GM23338 (cell line): Measurements from ENCODE around the gene DMTF1. TPM values are rescaled to one million over a fixed set of nuclear protein-coding genes. Genes with fewer than 3 reads are reported as not detected.

Source experiments
- ATAC-seq: fragments of 200-7000 bp; cut with Tn5 transposase; 3 replicates; pipeline ENCODE4 v1.9.1; 2020
- DNase-seq: peaks from one replicate; pipeline ENCODE4 v3.0.0-alpha.2; 2015; ENCODE audit warnings: low spot score
- H2AFZ ChIP-seq: fragments of 200-600 bp; sonication (generic); 2 replicates; pipeline ENCODE4 v1.8.0; 2016; ENCODE audit warnings: antibody characterized with exemption, mild to moderate bottlenecking, moderate library complexity
- H3F3A ChIP-seq: fragments of 200-600 bp; sonication (generic); replicated peaks from 2 replicates; pipeline ENCODE4 v1.8.0; 2017; ENCODE audit warnings: antibody characterized with exemption, mixed run types, low read depth
- H3K27ac ChIP-seq: fragments of 200-600 bp; sonication (generic); 2 replicates; pipeline ENCODE4 v1.6.1; 2016; ENCODE audit warnings: low read depth
- H3K27me3 ChIP-seq: fragments of 200-600 bp; sonication (generic); 2 replicates; pipeline ENCODE4 v1.8.0; 2016; ENCODE audit warnings: mild to moderate bottlenecking, mixed run types, moderate library complexity; ENCODE audit not compliant: insufficient read depth
- H3K36me3 ChIP-seq: fragments of 200-600 bp; sonication (generic); 2 replicates; pipeline ENCODE4 v1.8.0; 2016; ENCODE audit warnings: mild to moderate bottlenecking; ENCODE audit not compliant: insufficient read depth
- H3K4me1 ChIP-seq: fragments of 200-600 bp; sonication (generic); 2 replicates; pipeline ENCODE4 v1.8.0; 2016; ENCODE audit warnings: mild to moderate bottlenecking, moderate library complexity; ENCODE audit not compliant: insufficient read depth
- H3K4me2 ChIP-seq: fragments of 200-600 bp; sonication (generic); 2 replicates; pipeline ENCODE4 v1.7.1; 2017; ENCODE audit warnings: mixed run types
- H3K4me3 ChIP-seq: fragments of 200-600 bp; sonication (generic); 2 replicates; pipeline ENCODE4 v1.6.1; 2016; ENCODE audit warnings: mixed run types
- H3K79me2 ChIP-seq: fragments of 200-600 bp; sonication (generic); replicated peaks from 2 replicates; pipeline ENCODE4 v1.8.0; 2017; ENCODE audit warnings: mild to moderate bottlenecking; ENCODE audit not compliant: insufficient read depth
- H3K9me2 ChIP-seq: fragments of 200-600 bp; sonication (generic); 2 replicates; pipeline ENCODE4 v1.8.0; 2017; ENCODE audit not compliant: insufficient read depth
- H4K20me1 ChIP-seq: fragments of 200-600 bp; sonication (generic); replicated peaks from 2 replicates; pipeline ENCODE4 v1.8.0; 2017; ENCODE audit warnings: mild to moderate bottlenecking; ENCODE audit not compliant: insufficient read depth
- H3K27ac Mint-ChIP-seq: 2 replicates; pipeline ENCODE4 v1.8.0; 2020; ENCODE audit warnings: inconsistent platforms, mild to moderate bottlenecking, moderate library complexity, mixed read lengths
- H3K27me3 Mint-ChIP-seq: 3 replicates; pipeline ENCODE4 v1.8.0; 2022; ENCODE audit warnings: low read depth, mild to moderate bottlenecking, moderate library complexity, mixed read lengths, inconsistent platforms; ENCODE audit not compliant: insufficient read depth, poor library complexity
- H3K36me3 Mint-ChIP-seq: 3 replicates; pipeline ENCODE4 v1.8.0; 2021; ENCODE audit warnings: low read depth, mild to moderate bottlenecking, inconsistent platforms, moderate library complexity, mixed read lengths
- H3K4me1 Mint-ChIP-seq: 3 replicates; pipeline ENCODE4 v1.8.0; 2020; ENCODE audit warnings: mild to moderate bottlenecking, inconsistent platforms, mixed read lengths
- H3K4me3 Mint-ChIP-seq: 3 replicates; pipeline ENCODE4 v1.8.0; 2021; ENCODE audit warnings: moderate library complexity, mild to moderate bottlenecking, inconsistent platforms, mixed read lengths
- H3K9me3 Mint-ChIP-seq: 3 replicates; pipeline ENCODE4 v1.8.0; 2020; ENCODE audit warnings: moderate library complexity, mild to moderate bottlenecking, inconsistent platforms, mixed read lengths
- CREB1 ChIP-seq: fragments of 250-450 bp; sonication (Bioruptor Pico); IDR thresholded peaks from 2 replicates; pipeline ENCODE4 v1.5.0; 2020; ENCODE audit warnings: low read depth, mild to moderate bottlenecking, moderate library complexity
- EZH2 ChIP-seq: fragments of 200-600 bp; sonication (generic); IDR thresholded peaks from one replicate; pipeline ENCODE4 v1.8.0; 2017; ENCODE audit warnings: antibody characterized with exemption, mild to moderate bottlenecking, low read depth; ENCODE audit not compliant: unreplicated experiment
- JUNB ChIP-seq: IDR thresholded peaks from one replicate; pipeline ENCODE4 v1.6.1; 2016; ENCODE audit warnings: antibody characterized with exemption; ENCODE audit not compliant: unreplicated experiment
- NANOG ChIP-seq: IDR thresholded peaks from 2 replicates; pipeline ENCODE4 v1.6.1; 2016; ENCODE audit warnings: antibody characterized with exemption, borderline replicate concordance
- POLR2AphosphoS5 ChIP-seq: IDR thresholded peaks from 2 replicates; pipeline ENCODE4 v1.6.1; 2016; ENCODE audit warnings: antibody characterized with exemption, low read depth
- ZNF114 ChIP-seq: fragments of 250-450 bp; sonication (Bioruptor Pico); IDR thresholded peaks from 2 replicates; pipeline ENCODE4 v1.5.0; 2020; ENCODE audit warnings: mild to moderate bottlenecking, moderate library complexity
- ZNF331 ChIP-seq: fragments of 250-450 bp; sonication (Bioruptor Pico); IDR thresholded peaks from 2 replicates; pipeline ENCODE4 v1.5.0; 2020; ENCODE audit warnings: low read depth, mild to moderate bottlenecking, moderate library complexity
- polyA plus RNA-seq: library from polyadenylated mRNA; unstranded; fragments of >200 nt; fragmentation: Nextera tagmentation; extraction: Ambion mirVana; gene quantifications from 2 replicates; pipeline ENCODE4 v1.2.1, GENCODE V29; 2016
- total RNA-seq: library from RNA; depleted of rRNA; stranded (reverse); fragments of >200 nt; shearing (Covaris generic); gene quantifications from 2 replicates; pipeline ENCODE4 v1.2.3, GENCODE V29; 2014
- TF ChIP-seq, protein P1 (sequence below): fragments of 250-450 bp; sonication (Bioruptor Pico); IDR thresholded peaks from 2 replicates; pipeline ENCODE4 v1.5.0; 2020; ENCODE audit warnings: mild to moderate bottlenecking, moderate library complexity
- TF ChIP-seq, protein P2 (sequence below), 2 experiments: fragments of 200-600 bp in 1 of 2; sonication (generic) in 1 of 2; conservative IDR thresholded peaks; 2 replicates each; pipeline versions ENCODE4 v1.5.1 to v1.6.1; 2016 to 2017; ENCODE audit warnings: antibody characterized with exemption in 2 of 2, low read depth in 2 of 2, mild to moderate bottlenecking in 2 of 2, moderate library complexity in 1 of 2

The DMTF1 gene
- total and polyA plus RNA-seq, 2 experiments from 2014 or later: 60.4 to 114 TPM

DNA sequence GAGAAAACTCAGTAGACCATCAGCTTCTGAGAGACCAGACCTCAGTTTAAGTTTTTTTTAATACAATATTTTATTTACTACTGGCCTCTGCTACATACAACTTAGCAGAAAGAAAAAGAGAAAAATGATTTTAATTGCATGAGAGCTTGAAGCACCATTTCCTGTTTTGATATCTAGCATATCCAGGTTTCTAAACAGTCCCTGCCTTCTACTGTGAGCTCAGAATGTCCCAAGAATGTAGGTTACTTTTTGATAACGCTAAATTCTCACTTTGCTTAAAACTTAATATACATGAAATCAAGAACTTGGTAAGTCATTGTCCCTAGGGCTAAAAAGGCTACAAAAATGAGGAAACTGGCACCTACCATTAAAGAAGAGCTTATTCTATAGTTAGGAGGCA lies 60.2 kb downstream of the DMTF1 start (continued):
- TF ChIP-seq, protein P1, sequence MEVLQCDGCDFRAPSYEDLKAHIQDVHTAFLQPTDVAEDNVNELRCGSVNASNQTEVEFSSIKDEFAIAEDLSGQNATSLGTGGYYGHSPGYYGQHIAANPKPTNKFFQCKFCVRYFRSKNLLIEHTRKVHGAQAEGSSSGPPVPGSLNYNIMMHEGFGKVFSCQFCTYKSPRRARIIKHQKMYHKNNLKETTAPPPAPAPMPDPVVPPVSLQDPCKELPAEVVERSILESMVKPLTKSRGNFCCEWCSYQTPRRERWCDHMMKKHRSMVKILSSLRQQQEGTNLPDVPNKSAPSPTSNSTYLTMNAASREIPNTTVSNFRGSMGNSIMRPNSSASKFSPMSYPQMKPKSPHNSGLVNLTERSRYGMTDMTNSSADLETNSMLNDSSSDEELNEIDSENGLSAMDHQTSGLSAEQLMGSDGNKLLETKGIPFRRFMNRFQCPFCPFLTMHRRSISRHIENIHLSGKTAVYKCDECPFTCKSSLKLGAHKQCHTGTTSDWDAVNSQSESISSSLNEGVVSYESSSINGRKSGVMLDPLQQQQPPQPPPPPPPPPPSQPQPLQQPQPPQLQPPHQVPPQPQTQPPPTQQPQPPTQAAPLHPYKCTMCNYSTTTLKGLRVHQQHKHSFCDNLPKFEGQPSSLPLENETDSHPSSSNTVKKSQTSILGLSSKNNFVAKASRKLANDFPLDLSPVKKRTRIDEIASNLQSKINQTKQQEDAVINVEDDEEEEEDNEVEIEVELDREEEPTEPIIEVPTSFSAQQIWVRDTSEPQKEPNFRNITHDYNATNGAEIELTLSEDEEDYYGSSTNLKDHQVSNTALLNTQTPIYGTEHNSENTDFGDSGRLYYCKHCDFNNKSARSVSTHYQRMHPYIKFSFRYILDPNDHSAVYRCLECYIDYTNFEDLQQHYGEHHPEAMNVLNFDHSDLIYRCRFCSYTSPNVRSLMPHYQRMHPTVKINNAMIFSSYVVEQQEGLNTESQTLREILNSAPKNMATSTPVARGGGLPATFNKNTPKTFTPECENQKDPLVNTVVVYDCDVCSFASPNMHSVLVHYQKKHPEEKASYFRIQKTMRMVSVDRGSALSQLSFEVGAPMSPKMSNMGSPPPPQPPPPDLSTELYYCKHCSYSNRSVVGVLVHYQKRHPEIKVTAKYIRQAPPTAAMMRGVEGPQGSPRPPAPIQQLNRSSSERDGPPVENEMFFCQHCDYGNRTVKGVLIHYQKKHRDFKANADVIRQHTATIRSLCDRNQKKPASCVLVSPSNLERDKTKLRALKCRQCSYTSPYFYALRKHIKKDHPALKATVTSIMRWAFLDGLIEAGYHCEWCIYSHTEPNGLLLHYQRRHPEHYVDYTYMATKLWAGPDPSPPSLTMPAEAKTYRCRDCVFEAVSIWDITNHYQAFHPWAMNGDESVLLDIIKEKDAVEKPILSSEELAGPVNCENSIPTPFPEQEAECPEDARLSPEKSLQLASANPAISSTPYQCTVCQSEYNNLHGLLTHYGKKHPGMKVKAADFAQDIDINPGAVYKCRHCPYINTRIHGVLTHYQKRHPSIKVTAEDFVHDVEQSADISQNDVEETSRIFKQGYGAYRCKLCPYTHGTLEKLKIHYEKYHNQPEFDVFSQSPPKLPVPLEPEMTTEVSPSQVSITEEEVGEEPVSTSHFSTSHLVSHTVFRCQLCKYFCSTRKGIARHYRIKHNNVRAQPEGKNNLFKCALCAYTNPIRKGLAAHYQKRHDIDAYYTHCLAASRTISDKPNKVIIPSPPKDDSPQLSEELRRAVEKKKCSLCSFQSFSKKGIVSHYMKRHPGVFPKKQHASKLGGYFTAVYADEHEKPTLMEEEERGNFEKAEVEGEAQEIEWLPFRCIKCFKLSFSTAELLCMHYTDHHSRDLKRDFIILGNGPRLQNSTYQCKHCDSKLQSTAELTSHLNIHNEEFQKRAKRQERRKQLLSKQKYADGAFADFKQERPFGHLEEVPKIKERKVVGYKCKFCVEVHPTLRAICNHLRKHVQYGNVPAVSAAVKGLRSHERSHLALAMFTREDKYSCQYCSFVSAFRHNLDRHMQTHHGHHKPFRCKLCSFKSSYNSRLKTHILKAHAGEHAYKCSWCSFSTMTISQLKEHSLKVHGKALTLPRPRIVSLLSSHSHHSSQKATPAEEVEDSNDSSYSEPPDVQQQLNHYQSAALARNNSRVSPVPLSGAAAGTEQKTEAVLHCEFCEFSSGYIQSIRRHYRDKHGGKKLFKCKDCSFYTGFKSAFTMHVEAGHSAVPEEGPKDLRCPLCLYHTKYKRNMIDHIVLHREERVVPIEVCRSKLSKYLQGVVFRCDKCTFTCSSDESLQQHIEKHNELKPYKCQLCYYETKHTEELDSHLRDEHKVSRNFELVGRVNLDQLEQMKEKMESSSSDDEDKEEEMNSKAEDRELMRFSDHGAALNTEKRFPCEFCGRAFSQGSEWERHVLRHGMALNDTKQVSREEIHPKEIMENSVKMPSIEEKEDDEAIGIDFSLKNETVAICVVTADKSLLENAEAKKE (CRISPR knock-in tag): no peak
- TF ChIP-seq ZNF331 (CRISPR knock-in tag): no peak

DNA sequence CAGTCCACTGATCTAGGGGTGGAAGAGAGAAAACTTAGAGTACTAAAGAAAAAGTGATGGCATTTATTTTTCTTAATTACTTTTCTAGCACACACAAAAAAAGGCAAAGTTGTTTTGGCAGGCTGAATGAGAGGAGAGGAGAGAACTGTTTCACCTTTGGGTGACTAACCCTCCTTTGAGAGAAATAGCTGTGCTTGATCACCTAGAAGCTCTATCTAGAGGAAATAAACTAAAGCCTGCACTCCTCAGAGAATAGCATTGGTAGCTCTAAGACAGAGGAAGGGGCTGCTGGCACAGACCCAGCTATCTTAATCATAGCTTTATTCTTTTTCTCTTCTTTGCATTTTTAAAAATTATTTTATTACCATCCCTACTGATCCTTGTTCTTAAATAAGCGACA lies 61.0 kb downstream of the DMTF1 start:
- DNase-seq (no peak), ATAC-seq (no peak)
- H3K4me1 Mint-ChIP-seq: peaks cover 9% of the 10 kb centered on the region
- Histone ChIP-seq H4K20me1 (peaks cover 20% of the 10 kb centered on the region), H3K4me3 (no peak overlapping the region), H3K27ac (no peak overlapping the region), H3K36me3 (no peaks in the 10 kb centered on the region), H3K27me3 (no peaks in the 10 kb centered on the region), H3K9me2 (0 out of 2 replicates have a peak, but pooled peaks cover 7% of the 10 kb centered on the region), H3F3A (no peaks in the 10 kb centered on the region), H3K79me2 (peaks cover 90% of the 10 kb centered on the region), H2AFZ (no peak overlapping the region), H3K4me1 (peaks cover 3% of the 10 kb centered on the region), H3K4me2 (no peak overlapping the region)
- H3K4me3 Mint-ChIP-seq: no peak overlapping the region
- H3K27ac Mint-ChIP-seq: no peak overlapping the region
- peaks cover 9% of the 10 kb centered on the region for H3K9me3 Mint-ChIP-seq
- H3K27me3 Mint-ChIP-seq: peaks cover 6% of the 10 kb centered on the region
- H3K36me3 Mint-ChIP-seq: peaks cover 50% of the 10 kb centered on the region
- TF ChIP-seq, protein P2, sequence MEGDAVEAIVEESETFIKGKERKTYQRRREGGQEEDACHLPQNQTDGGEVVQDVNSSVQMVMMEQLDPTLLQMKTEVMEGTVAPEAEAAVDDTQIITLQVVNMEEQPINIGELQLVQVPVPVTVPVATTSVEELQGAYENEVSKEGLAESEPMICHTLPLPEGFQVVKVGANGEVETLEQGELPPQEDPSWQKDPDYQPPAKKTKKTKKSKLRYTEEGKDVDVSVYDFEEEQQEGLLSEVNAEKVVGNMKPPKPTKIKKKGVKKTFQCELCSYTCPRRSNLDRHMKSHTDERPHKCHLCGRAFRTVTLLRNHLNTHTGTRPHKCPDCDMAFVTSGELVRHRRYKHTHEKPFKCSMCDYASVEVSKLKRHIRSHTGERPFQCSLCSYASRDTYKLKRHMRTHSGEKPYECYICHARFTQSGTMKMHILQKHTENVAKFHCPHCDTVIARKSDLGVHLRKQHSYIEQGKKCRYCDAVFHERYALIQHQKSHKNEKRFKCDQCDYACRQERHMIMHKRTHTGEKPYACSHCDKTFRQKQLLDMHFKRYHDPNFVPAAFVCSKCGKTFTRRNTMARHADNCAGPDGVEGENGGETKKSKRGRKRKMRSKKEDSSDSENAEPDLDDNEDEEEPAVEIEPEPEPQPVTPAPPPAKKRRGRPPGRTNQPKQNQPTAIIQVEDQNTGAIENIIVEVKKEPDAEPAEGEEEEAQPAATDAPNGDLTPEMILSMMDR (conservative IDR thresholded peaks at IDR 0.05; ENCODE audit: low read depth in 2 of 2): no peak
- TF ChIP-seq POLR2AphosphoS5 (no peak), EZH2 (no peak), CREB1 (CRISPR knock-in tag) (no peak), ZNF114 (CRISPR knock-in tag) (no peak), NANOG (no peak), JUNB (no peak)
- TF ChIP-seq, protein P1 (CRISPR knock-in tag): no peak
